GM19324 (cell line): ENCODE data around the gene SLC25A43.
"Not testable (repeated sequence)": the region's sequence is repeated elsewhere in the genome, so short reads cannot be mapped to it uniquely, and the experiment has no call there.

Source experiments
- ATAC-seq: cut with Tn5 transposase; IDR thresholded peaks from one replicate; pipeline ENCODE4 v1.9.1; 2021; ENCODE audit warnings: mild to moderate bottlenecking, moderate library complexity; ENCODE audit not compliant: unreplicated experiment, low FRiP score

Gene SLC25A43

DNA sequence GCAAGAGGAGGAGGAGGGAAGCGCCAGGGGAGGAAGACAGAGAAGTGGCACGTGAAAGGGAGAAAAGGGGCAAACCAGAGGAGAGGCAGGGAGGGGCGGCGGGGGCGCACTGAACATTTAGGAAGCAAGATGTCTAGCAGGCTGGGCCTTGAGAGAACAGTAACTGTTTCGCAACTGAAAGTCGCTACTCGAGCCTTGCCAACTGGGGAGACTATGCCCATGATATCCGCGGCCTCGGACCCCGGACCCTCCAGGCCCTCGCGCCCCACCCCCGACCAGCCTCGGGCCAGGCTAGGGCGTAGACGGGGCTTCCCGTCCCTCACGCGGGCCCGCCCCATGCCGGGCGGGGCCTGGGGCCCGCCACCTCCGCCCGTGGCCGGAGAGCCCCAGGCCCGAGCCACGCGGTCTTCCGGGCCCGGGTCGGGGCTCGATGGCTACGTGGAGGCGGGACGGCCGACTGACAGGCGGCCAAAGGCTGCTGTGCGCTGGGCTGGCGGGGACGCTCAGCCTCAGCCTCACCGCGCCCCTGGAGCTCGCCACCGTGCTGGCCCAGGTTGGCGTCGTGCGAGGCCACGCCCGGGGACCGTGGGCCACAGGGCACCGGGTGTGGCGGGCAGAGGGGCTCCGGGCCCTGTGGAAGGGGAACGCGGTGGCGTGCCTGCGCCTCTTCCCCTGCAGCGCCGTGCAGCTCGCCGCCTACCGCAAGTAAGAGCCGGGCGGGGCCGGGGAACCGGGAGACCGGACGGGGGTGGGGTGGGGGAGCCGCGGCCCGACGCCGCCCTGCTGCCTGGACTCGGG is at the start of gene SLC25A43:
Gene SLC25A43 (plus strand): TSS at position 363 of the 798 bp plus-strand sequence. CDS start 68 bp downstream, at position 431.
- peak; percentile 88 for ATAC-seq

DNA sequence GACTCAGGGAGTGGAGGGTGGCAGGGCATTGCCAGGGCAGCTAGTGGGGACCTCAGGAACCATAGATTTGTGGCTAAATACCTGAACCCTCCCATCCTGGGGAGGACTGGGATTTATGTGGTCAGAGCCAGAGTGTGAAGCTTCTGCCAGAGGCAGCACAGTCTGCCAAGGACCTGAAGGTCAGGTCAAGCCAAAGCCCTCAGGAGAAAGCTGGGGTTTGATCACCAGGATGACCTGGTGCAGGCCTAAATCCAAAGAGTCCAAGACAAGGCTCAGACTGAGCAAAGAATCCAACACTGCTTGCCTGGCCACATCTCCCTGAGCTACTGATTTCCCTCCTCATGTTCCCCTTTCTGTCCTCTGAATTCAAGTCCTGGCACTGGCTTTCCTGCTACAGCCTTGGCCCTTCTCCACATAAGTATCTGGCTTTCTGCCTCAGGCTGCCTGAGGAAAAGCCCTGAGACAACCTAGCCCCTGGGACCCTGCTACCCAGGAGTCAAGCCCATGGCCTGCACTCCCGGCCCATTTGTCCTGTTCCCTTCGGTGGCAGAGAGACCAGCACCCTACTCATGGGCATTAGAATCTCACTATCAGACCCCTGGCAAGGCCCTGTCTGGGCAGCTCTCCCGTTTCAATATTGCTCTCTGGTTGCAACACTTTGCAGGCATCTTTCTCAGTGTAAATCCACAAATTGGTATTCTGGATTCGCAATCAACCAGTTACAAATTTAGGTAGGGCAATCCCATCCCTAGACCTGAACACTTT is 39.3 kb upstream of the SLC25A43 start:
- ATAC-seq = no peak

- not testable (repeated sequence) for ATAC-seq
Observed at GRCh38 chrX:119361451-119361850, 37.7 kb upstream of the SLC25A43 start.

DNA sequence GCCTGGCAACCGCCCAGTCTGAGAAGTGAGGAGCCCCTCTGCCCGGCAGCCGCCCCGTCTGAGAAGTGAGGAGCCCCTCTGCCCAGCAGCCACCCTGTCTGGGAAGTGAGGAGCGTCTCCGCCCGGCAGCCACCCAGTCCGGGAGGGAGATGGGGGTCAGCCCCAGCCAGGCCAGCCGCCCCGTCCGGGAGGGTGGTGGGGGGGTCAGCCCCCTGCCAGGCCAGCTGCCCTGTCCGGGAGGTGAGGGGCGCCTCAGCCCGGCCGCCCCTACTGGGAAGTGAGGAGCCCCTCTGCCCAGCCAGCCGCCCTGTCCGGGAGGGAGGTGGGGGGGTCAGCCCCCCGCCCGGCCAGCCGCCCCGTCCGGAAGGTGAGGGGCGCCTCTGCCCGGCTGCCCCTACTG is 37.1 kb upstream of the SLC25A43 start:
- ATAC-seq = not testable (repeated sequence)

GRCh38 chrX:119363391-119363790 is 35.7 kb upstream of the SLC25A43 start:
- no peak for ATAC-seq

DNA sequence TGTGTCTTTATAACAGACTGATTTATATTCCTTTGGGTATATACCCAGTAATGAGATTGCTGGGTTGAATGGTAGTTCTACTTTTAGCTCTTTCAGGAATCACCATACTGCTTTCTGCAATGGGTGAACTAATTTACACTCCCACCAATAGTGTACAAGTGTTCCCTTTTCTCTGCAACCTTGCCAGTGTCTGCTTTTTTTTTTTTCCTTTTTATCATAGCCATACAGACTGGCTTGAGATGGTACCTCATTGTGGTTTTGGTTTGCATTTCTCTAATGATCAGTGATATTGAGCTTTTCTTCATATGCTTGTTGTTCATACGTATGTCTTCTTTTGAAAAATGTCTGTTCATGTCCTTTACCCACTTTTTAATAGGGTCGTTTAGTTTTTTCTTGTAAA is 27.3 kb upstream of the SLC25A43 start:
- not testable (repeated sequence) for ATAC-seq

GRCh38 chrX:119374736-119375135 is 24.4 kb upstream of the SLC25A43 start:
- no peak for ATAC-seq

DNA sequence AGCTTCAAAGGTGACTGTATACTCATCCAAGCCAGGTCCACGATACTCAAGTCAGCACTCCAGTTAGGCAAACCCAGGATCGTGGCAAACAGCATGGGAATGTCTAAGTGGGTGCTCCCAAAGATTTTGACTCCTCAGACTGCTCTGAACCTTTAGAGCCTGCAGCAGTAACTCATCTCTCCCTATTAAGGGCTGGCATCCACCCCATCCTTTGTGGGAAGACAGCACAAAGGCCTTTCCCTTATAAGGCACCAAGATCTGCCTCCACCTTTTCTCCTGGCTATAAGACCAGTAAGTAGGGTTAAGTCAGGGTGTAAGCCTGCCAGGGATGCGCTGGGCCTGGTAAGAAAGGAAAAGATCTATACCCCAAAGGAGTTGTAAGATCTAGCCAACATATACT is 23.6 kb upstream of the SLC25A43 start:
- ATAC-seq = no peak

DNA sequence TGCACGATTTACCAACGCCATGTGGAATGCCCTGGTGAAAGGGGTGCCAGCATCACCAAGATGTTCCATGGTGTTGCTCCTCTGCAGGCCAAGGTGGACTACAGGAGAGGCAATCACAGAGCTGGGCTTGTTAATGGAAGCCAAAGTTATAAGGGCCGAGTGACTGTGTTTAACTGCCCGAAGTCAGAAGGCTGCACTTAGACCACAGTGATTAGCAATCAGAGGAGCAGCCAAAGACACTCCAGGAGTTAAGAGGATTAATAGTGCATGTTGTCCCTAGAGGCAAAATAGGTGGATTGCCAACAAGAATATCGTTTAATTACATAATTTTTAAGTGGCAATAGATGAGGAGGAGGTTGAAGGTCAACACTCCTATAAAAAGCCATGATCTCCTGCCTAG is 22.8 kb upstream of the SLC25A43 start:
- ATAC-seq = no peak

GRCh38 chrX:119381349-119381944 is 17.7 kb upstream of the SLC25A43 start:
- ATAC-seq = no peak

- ATAC-seq = no peak
Observed at GRCh38 chrX:119382606-119383005, 16.5 kb upstream of the SLC25A43 start.

DNA sequence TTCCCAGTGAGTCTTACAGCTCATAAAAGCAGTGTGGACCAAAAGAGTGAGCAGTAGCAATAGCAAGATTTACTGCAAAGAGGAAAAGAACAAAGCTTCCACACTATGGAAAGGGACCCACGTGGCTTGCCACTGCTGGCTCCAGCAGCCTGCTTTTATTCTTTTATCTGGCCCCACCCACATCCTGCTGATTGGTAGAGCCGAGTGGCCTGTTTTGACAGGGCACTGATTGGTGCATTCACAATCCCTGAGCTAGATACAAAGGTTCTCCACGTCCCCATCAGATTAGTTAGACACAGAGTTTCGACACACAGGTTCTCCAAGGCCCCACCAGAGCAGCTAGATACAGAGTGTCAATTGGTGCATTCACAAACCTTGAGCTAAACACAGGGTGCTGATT is 12.5 kb upstream of the SLC25A43 start:
- ATAC-seq = not testable (repeated sequence)

- not testable (repeated sequence) for ATAC-seq
Observed at GRCh38 chrX:119387426-119387825, 11.7 kb upstream of the SLC25A43 start.

DNA sequence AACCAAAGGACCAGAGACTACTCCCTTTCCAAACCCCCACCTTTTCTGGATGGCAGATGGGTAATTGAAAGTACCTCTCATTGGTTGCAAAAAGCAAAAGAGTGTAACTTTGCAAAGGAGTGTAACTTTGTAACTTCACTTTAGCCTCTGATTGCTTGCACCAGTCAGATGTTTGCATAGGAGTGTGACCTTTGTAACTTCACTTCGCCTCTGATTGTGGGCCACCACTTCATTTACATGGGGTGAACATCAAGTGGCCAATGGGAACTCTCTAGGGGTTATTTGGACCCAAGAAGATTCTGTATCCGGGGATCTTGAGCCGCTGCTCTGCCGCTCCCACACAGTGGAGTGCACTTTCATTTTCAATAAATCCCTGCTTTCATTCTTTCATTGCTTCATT is 9.9 kb upstream of the SLC25A43 start:
- ATAC-seq = no peak

DNA sequence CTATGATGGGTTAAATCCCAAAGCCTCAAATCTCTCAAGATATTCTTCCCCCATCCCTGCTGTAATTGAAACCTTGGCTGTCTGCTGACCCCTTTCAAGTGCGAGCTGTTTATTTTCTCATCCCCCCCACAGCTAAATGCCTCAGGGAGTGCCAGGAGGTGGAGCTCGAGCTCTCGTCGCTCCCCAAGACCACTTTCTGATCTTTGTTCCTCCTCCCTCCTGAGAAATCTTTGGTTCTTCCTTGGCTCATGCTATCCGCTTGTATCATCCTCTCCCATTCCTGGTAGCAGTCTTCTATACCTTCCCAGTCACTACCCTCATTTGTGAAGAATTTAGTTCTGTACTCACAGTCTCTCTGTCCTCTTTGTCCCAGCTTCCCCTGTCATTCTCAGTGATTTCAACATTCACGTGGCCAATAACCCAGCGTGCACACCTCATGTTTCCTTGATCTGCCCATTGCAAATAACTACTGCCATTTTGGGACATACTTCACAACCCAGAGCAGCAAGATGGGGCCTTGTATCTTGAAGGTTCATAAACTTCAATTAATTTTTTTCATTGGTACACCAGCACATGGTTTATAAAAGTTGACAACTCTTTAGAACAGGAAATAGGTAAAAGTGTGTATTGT is 9.2 kb upstream of the SLC25A43 start:
- ATAC-seq = no peak

DNA sequence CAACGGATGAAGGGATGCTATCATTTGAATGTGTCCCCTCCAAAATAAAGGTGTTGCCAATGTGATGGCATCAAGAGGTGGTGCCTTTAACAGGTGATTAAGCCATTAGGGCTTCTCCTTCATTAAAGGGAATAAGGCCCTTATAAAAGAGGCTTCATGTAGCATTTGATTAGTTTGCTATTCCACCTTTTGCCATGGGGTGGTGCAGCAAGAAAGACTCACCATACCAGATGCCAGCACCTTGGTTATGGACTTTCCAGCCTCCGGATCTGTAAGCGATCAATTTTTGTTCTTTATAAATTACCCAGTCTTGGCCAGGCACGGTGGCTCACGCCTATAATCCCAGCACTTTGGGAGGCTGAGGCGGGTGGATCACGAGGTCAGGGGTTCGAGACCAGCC is 7.9 kb upstream of the SLC25A43 start:
- ATAC-seq = no peak

GRCh38 chrX:119393144-119393543 is 6.0 kb upstream of the SLC25A43 start:
- no peak for ATAC-seq

- ATAC-seq = no peak
Observed at GRCh38 chrX:119398587-119398973, 556 bp upstream of the SLC25A43 start.

GRCh38 chrX:119399772-119400101 is 601 bp downstream of the SLC25A43 start:
- no peak for ATAC-seq

GRCh38 chrX:119401569-119401968 is 2.4 kb downstream of the SLC25A43 start:
- ATAC-seq = no peak

- no peak for ATAC-seq
Observed at GRCh38 chrX:119402588-119402987, 3.5 kb downstream of the SLC25A43 start.
